Left lung (tissue), 10 donors: Measurements from ENCODE around the gene EPHA3. TPM values are rescaled to one million over a fixed set of nuclear protein-coding genes. Genes with fewer than 3 reads are reported as not detected.
A peak's percentile ranks its signal among the peaks of the same experiment; 100 is the strongest.

ENCODE experiments used
- ATAC-seq: fragments of 200-7000 bp; cut with Tn5 transposase; one replicate; pipeline ENCODE4 v1.9.1; 2020; ENCODE audit warnings: moderate library complexity
- DNase-seq, 4 donors: peaks; one replicate each; pipeline ENCODE4 v3.0.0-alpha.2; 2013 to 2020
- H3K27ac ChIP-seq, 2 donors: fragments of 200-600 bp; sonication (generic) in 1 of 2; one replicate each; pipeline versions ENCODE4 v1.5.0 to v1.8.0; 2020 to 2021
- H3K27me3 ChIP-seq, 2 donors: fragments of 200-600 bp; sonication (generic) in 1 of 2; one replicate each; pipeline versions ENCODE4 v1.5.0 to v1.8.0; 2020 to 2021
- H3K36me3 ChIP-seq, 2 donors: fragments of 200-600 bp; sonication (generic) in 1 of 2; one replicate each; pipeline versions ENCODE4 v1.5.0 to v1.8.0; 2020 to 2021
- H3K4me1 ChIP-seq, 2 donors: fragments of 200-600 bp; one replicate each; pipeline ENCODE4 v1.8.0; 2021
- H3K4me3 ChIP-seq, 2 donors: fragments of 200-600 bp; sonication (generic) in 1 of 2; one replicate each; pipeline versions ENCODE4 v1.5.0 to v1.8.0; 2020 to 2021; ENCODE audit warnings: mild to moderate bottlenecking in 1 of 2
- H3K9me3 ChIP-seq, 2 donors: fragments of 200-600 bp; sonication (generic) in 1 of 2; one replicate each; pipeline versions ENCODE4 v1.5.0 to v1.8.0; 2020 to 2021
- intact Hi-C, 2 donors: fragments of 100-400 bp; cut with DNase I; formaldehyde crosslinking; loops; one replicate each; pipeline versions ENCODE4 v1.11.2 to v1.14.2; 2022
- polyA plus RNA-seq, 6 donors: library from polyadenylated mRNA; unstranded; fragments of 120-200 nt; gene quantifications; one replicate each; pipeline ENCODE4 v1.2.1, GENCODE V29; 2013; ENCODE audit not compliant: insufficient read length in 6 of 6
- total RNA-seq, 2 donors: library from RNA; stranded (reverse); fragmentation: NEBNext Ultra II Directional; extraction: Animal tissue kit (Norgen Biotek cat#: 25700); gene quantifications; one replicate each; pipeline ENCODE4 v1.2.1, GENCODE V29; 2021
- TF ChIP-seq, protein P1 (sequence below), 2 donors: fragments of 200-600 bp; sonication (generic) in 1 of 2; IDR thresholded peaks; one replicate each; pipeline versions ENCODE4 v1.5.0 to v1.8.0; 2021; ENCODE audit warnings: antibody characterized with exemption in 2 of 2
- donor health status: DM: no; HTN: yes; CAD: no.
- donor health status: DM: no; HTN: no; CAD: no.

EPHA3 gene
- total and polyA plus RNA-seq, 8 donors: 1.9 to 13.9 (median 11.1) TPM

DNA sequence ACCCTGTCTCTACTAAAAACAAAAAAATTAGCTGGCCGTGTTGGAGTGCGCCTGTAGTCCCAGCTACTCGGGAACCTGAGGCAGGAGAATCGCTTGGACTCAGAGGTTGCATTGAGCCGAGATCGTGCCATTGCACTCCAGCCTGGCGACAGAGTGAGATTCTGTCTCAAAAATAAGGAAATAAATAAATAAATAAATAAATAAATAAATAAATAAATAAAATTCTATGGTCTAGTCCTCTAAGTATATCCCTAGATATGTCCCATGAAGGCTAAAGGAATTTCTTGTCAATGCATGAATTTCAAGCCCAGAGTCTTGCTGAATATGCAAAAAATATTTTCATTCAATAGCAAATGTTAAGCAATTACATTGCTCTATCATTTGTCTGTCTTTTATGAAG is 149.0 kb downstream of the EPHA3 start:
- Histone ChIP-seq H3K36me3 (no peaks in the 10 kb centered on the region), H3K27me3 (no peaks in the 10 kb centered on the region), H3K4me3 (no peak overlapping the region), H3K27ac (no peak overlapping the region), H3K4me1 (no peaks in the 10 kb centered on the region), H3K9me3 (no peaks in the 10 kb centered on the region)
- no peak for ATAC-seq
- intact Hi-C loops: no loop called here
- TF ChIP-seq, protein P1, sequence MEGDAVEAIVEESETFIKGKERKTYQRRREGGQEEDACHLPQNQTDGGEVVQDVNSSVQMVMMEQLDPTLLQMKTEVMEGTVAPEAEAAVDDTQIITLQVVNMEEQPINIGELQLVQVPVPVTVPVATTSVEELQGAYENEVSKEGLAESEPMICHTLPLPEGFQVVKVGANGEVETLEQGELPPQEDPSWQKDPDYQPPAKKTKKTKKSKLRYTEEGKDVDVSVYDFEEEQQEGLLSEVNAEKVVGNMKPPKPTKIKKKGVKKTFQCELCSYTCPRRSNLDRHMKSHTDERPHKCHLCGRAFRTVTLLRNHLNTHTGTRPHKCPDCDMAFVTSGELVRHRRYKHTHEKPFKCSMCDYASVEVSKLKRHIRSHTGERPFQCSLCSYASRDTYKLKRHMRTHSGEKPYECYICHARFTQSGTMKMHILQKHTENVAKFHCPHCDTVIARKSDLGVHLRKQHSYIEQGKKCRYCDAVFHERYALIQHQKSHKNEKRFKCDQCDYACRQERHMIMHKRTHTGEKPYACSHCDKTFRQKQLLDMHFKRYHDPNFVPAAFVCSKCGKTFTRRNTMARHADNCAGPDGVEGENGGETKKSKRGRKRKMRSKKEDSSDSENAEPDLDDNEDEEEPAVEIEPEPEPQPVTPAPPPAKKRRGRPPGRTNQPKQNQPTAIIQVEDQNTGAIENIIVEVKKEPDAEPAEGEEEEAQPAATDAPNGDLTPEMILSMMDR (IDR thresholded peaks at IDR 0.05): no peak
- DNase-seq: no peak

DNA sequence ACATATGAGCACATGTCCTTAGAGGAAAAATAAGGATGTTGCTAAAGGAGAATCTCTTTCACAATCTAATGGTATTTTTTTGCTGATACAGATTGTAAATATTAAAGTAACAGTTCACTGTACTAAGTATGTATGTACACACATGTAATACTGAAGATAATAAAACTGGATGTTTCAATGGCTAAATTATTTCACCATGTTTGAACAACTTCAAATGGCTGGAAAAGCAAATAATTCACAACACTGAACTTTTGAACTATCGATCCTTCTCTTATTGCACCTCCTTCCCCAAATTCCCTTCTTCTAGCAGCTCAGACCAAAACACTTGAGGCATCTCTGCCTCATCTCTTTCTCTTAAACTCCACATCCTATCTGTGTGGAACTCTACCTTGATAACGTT is 149.5 kb downstream of the EPHA3 start:
- no peaks in the 10 kb centered on the region for H3K9me3 ChIP-seq
- no peaks in the 10 kb centered on the region for H3K4me1 ChIP-seq
- ATAC-seq (no peak), DNase-seq (no peak)
- no peaks in the 10 kb centered on the region for H3K27me3 ChIP-seq
- no peak overlapping the region for H3K4me3 ChIP-seq
- intact Hi-C loops: no loop called here
- TF ChIP-seq, protein P1 (IDR thresholded peaks at IDR 0.05): no peak
- H3K36me3 ChIP-seq: no peaks in the 10 kb centered on the region
- H3K27ac ChIP-seq: no peak overlapping the region

DNA sequence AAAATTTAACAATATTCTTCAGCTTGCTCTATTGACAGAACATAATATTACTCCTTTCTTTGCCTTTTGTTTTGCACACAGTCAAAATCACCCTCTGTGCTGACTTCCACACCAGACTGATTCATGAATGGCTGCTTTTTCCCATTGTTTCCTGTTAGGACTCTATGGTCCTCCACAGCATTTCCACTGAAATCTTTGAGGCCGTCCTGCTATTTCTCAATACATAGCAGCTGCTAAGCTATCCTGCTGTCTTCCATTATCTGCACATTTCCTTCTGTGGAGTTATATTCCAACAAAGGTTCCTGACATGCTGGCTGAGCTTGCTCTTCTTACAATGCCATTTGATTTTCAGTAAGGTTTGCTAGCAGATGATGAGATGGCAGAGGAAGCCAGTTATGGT is 153.3 kb downstream of the EPHA3 start:
- H3K9me3 ChIP-seq: peaks cover 0 to 8% of the 10 kb centered on the region in 2 donors
- no peaks in the 10 kb centered on the region for H3K4me1 ChIP-seq
- TF ChIP-seq, protein P1 (IDR thresholded peaks at IDR 0.05): no peak
- no peak for ATAC-seq
- H3K27ac ChIP-seq: no peak overlapping the region
- no peaks in the 10 kb centered on the region for H3K36me3 ChIP-seq
- peak in 1 of 4 donors; percentile 23 for DNase-seq
- intact Hi-C loops: no loop called here
- H3K27me3 ChIP-seq: no peaks in the 10 kb centered on the region
- no peak overlapping the region for H3K4me3 ChIP-seq

DNA sequence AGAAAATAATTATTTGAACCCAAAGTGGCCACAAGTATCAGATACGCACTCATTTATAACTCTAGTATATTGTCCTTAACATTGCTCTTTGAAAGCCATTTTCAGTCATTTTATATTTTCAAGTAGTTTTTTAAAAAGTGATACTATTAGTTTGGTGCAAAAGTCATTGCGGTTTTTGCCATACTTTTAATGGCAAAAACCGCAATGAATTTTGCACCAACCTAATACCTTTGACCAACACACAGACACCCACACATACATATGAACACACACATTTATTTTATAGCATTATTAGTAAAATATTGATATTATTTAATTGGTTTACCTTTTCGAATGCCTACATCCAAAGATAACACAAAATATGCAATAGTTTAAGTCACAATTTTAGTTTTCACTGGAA is 154.3 kb downstream of the EPHA3 start:
- H3K36me3 ChIP-seq: no peaks in the 10 kb centered on the region
- intact Hi-C loops: no loop called here
- no peaks in the 10 kb centered on the region for H3K27me3 ChIP-seq
- H3K27ac ChIP-seq: no peak overlapping the region
- H3K9me3 ChIP-seq: peaks cover 0 to 8% of the 10 kb centered on the region in 2 donors
- TF ChIP-seq, protein P1 (IDR thresholded peaks at IDR 0.05): no peak
- no peak overlapping the region for H3K4me3 ChIP-seq
- H3K4me1 ChIP-seq: no peaks in the 10 kb centered on the region
- ATAC-seq (no peak), DNase-seq (no peak)

DNA sequence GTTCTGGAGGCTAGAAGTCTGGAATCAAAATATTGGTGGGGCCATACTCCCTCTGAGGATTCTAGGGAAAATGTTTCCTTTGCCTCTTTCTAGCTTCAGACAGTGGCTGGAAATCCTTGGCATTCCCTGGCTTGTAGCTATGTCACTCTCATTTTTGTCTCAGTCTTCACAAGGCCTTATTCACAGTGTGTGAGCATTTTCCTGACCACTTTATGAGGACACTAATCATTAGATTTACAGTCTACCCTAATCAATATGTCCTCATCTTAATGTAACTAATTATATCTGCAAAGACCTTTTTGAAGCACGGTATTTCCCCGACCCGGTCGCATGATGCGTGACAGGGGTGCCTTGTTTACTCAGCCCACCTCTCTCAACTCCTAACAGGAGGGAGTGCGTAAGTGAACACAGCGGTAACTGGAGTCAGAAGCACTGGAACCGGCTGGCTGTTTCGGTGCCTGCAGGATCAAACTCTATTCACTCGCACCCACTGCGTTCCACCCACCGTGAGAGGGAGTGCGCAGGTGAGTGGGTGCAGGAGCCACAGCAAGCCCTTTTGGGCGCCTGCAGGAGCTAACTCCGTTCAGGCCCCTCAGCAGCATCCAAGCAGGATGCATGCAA is 155.0 kb downstream of the EPHA3 start:
- Histone ChIP-seq H3K27ac (no peak overlapping the region), H3K36me3 (no peaks in the 10 kb centered on the region), H3K9me3 (peaks cover 0 to 8% of the 10 kb centered on the region in 2 donors), H3K27me3 (no peaks in the 10 kb centered on the region), H3K4me3 (no peak overlapping the region), H3K4me1 (no peaks in the 10 kb centered on the region)
- no peak for ATAC-seq
- peak in 1 of 4 donors; percentile 54 for DNase-seq
- intact Hi-C loops: no loop called here
- TF ChIP-seq, protein P1 (IDR thresholded peaks at IDR 0.05): no peak
